Stomach smooth muscle (tissue), 2 donors: ENCODE results near the gene GNAT1.
A peak's percentile ranks its signal among the peaks of the same experiment; 100 is the strongest.

Source experiments
- H3K27ac ChIP-seq: one replicate; pipeline ENCODE4 v1.7.0; 2013; ENCODE audit warnings: mild to moderate bottlenecking, low read length, inconsistent platforms
- H3K27me3 ChIP-seq, 2 donors: one replicate each; pipeline ENCODE4 v1.7.0; 2013; ENCODE audit warnings: low read length in 2 of 2; ENCODE audit not compliant: insufficient read depth in 2 of 2, control insufficient read depth in 1 of 2
- H3K36me3 ChIP-seq, 2 donors: one replicate each; pipeline ENCODE4 v1.7.0; 2013; ENCODE audit warnings: low read length in 2 of 2; ENCODE audit not compliant: control insufficient read depth in 2 of 2, insufficient read depth in 2 of 2
- H3K4me1 ChIP-seq: one replicate; pipeline ENCODE4 v1.7.0; 2013; ENCODE audit warnings: low read length; ENCODE audit not compliant: control insufficient read depth, insufficient read depth
- H3K4me3 ChIP-seq, 2 donors: one replicate each; pipeline ENCODE4 v1.7.0; 2013; ENCODE audit warnings: low read length in 2 of 2
- H3K9ac ChIP-seq, 2 donors: one replicate each; pipeline ENCODE4 v1.7.0; 2013; ENCODE audit warnings: low read length in 2 of 2, mild to moderate bottlenecking in 1 of 2
- H3K9me3 ChIP-seq, 2 donors: one replicate each; pipeline ENCODE4 v1.7.0; 2013; ENCODE audit warnings: low read length in 2 of 2; ENCODE audit not compliant: control insufficient read depth in 2 of 2
- donor health status: healthy.
- donor health status: Pancreatic carcinoma.

Gene GNAT1

DNA sequence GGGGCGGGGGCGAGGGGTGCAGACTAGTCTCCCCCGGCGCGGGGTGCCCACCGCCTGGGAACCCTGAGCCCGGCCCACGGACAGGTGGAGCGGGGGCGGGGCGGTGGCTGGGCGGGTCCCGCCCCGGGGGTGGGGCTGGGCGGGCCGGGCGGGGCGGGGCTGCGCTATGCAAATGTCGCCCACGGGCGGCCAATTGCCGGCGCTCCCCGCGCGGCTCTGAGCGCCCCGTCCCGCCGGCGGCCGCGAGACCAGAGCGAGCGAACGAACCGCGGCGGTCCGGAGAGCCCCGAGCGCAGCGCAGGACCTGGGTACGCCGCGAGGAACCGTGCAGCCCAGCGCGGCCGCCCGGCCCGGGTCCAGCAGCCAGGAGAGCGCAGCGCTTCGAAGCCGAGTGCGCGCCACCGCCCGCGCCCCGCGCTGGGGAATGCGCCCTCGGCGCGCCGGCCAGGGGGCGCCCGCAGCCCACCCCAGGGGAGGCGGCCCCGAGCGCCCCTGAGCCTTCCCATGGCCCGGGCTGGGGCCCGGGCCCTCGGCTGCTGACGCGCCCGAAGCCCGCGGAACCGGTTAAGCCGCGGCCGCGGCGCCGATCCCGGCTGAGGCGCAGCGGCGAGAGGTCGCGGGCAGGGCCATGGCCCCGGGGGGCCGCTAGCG is 36.4 kb upstream of the GNAT1 start, which contains the start of gene SEMA3F:
SEMA3F (plus strand) TSS at position 485 of the 651 bp plus-strand sequence. CDS start 4,299 bp downstream, outside the sequence.
- Histone ChIP-seq H3K36me3 (no peaks in the 10 kb centered on the region), H3K27ac (no peak within 1 kb of the TSS), H3K9ac (peak within 1 kb of the TSS; percentile 36 to 42), H3K4me1 (peaks cover 40% of the 10 kb centered on the region), H3K9me3 (no peaks in the 10 kb centered on the region), H3K27me3 (peaks cover 0 to 5% of the 10 kb centered on the region in 2 donors), H3K4me3 (peak within 1 kb of the TSS; percentile 60 to 71)

DNA sequence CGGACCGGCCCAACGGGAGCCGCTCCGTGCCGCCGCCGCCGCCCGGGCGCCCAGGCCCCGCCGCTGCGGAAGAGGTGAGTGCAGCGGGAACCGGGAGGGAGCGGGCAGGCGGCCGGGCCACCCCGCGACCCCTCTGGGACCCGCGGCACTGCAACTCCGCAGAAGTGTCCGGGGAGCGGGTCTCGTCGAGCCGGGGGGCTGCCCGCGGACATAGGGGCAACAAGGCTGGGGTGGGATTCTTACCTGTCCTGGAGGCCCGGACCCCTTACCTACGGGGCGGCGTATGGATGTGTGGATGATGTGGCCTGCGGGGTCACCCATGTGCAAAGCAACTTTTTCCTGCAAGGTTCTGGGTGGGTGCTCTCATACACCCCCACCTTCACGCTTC is 35.9 kb upstream of the GNAT1 start:
- no peak overlapping the region for H3K27ac ChIP-seq
- no peaks in the 10 kb centered on the region for H3K9me3 ChIP-seq
- no peaks in the 10 kb centered on the region for H3K36me3 ChIP-seq
- peak overlapping the region; percentile 60 to 71 for H3K4me3 ChIP-seq
- peak overlapping the region; percentile 36 to 42 for H3K9ac ChIP-seq
- H3K4me1 ChIP-seq, result peaks cover 45% of the 10 kb centered on the region
- peaks cover 0 to 5% of the 10 kb centered on the region in 2 donors for H3K27me3 ChIP-seq

DNA sequence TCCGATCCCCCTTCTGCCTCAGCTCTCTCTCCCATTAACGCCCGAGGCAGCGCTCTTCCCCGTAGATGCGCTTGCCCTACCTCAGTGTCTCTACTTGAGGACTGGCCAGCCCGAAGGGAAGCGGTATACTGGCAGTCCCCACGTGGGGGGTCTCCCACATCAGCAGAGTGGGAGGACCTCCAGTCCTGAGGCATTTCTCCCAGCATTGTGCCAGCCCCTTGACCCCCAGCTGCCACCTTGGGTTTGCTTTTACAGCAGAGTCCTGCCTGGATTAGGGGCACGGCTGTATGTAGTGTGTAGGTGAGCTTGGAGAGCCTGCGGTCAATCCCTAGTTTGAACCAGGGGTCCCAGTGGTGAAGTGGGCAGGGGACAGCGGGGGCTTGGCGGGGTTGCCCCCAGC is 35.5 kb upstream of the GNAT1 start:
- peaks cover 49% of the 10 kb centered on the region for H3K4me1 ChIP-seq
- H3K36me3 ChIP-seq, result no peaks in the 10 kb centered on the region
- peak overlapping the region; percentile 60 to 71 for H3K4me3 ChIP-seq
- no peaks in the 10 kb centered on the region for H3K9me3 ChIP-seq
- no peak overlapping the region for H3K27ac ChIP-seq
- peaks cover 0 to 5% of the 10 kb centered on the region in 2 donors for H3K27me3 ChIP-seq
- peak overlapping the region; percentile 36 to 42 for H3K9ac ChIP-seq

DNA sequence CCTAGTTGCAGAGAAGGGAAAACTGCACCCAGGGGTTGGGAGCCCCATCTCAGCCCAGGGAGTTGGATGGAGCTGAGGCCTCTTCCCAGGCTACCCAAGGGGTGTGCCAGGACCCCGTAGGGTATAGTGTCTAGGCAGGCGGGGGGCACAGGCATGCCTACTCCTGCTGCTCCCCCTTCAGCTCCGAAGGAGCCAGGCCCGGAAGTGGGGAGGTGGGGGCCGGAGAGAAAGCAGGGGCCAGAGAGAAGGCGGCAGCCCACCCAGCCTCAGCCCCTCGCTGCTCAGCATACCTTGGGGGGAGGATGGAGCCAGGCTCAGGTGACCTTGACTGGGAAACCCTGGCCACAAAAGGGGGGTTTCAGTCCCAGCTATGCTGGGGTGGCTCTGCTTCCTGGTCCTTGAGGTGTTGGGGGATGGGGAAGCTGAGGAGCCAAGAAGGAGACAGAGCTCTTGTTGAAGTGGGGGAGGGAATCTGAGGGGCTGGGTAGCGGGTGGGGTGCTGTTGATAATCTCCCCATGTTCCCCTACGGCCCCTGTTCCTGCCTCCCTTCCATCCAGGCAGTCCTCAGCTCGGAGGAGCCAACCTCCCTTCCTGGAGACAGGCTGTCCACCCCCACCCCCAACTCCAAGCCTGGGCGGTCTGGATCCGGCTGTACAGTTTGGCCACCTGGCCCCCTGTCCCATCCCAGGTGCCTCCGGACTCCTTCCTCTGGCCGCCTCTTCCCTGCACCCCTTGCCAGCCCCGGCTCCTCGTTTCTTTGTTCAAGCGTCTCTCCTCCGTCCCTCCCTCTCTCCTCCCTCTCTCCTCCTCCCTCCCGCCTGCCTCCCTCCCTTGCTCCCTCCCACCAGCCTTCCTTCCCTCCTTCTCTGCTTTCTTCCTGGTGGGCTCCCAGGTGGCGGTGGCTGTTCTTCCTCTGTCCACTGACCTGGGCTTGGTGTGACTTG is 34.6 kb upstream of the GNAT1 start:
- Histone ChIP-seq H3K4me1 (peaks cover 58% of the 10 kb centered on the region), H3K4me3 (peak overlapping the region; percentile 43 to 71), H3K9me3 (no peaks in the 10 kb centered on the region), H3K27ac (no peak overlapping the region), H3K36me3 (no peaks in the 10 kb centered on the region), H3K27me3 (peaks cover 0 to 5% of the 10 kb centered on the region in 2 donors), H3K9ac (peak overlapping the region; percentile 17 to 36)

DNA sequence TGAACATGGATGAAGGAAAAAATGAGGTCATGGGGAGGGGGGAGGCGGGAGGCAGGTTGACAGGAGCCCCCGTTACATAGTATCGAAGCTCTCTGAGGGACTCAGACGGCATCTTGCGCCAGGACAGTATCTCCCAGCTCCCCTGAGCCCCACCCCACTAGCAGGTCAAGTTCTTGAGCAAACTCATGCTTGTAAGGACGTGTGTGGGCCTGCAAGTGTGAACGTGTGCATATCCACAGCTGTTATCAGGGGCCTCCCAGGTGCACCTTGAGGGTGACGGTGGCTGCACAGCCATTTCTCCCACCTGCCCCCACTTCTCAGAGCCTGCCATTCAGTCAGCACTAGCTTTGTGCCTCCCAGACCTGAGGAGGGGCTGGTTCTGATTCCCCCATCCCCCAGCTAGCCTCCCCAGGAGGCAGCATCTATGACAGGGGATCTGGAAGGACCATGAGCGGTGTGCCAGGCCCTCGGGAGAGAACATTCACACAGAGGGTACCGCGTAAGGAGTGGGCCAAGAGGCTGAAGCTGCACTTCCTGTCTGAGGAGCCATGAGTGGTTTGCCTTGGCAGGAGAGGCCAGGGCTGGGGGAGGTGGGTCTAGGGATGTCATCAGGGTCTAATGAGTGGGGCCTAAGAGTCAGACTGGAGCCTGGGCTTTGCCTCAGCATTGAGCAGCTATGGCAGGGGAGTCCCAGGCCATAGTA is 33.4 kb upstream of the GNAT1 start:
- Histone ChIP-seq H3K36me3 (no peaks in the 10 kb centered on the region), H3K27ac (no peak overlapping the region), H3K9me3 (no peaks in the 10 kb centered on the region), H3K9ac (peak overlapping the region in 1 of 2 donors; percentile 21), H3K27me3 (peaks cover 0 to 5% of the 10 kb centered on the region in 2 donors), H3K4me3 (no peak overlapping the region), H3K4me1 (peaks cover 70% of the 10 kb centered on the region)

DNA sequence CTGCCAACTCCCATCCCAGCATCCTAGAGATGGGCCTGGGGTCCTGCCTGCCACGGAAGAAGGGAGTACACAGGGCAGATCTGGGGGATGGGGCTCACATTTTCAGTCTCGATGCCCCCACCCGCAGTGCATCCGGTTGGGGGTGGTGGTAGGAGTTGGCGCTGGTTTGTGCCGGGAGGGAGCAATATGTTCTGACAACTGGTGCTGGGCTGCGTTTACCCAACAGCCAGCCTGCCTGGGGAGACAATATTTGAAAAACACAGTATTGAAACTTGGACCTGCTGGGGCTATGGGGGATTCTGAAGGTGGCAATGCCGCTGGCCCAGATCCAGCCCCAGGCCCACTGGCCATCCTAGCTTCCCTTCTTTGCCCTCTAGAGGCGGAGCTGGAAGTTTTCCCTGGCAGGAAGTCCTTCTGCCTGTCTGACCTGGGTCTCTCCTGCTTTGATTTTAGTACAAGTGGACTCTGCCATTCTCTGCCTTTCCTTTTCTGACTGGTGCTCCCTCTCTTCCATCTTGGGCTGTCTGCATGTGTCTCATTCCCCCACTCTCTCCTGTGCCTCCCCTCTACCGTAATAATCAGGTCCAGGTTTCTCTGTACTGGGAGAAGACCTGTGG is 32.8 kb upstream of the GNAT1 start:
- no peaks in the 10 kb centered on the region for H3K36me3 ChIP-seq
- H3K27me3 ChIP-seq, result peaks cover 0 to 5% of the 10 kb centered on the region in 2 donors
- H3K9ac ChIP-seq, result peak overlapping the region in 1 of 2 donors; percentile 2
- no peak overlapping the region for H3K4me3 ChIP-seq
- no peaks in the 10 kb centered on the region for H3K9me3 ChIP-seq
- peaks cover 76% of the 10 kb centered on the region for H3K4me1 ChIP-seq
- no peak overlapping the region for H3K27ac ChIP-seq

DNA sequence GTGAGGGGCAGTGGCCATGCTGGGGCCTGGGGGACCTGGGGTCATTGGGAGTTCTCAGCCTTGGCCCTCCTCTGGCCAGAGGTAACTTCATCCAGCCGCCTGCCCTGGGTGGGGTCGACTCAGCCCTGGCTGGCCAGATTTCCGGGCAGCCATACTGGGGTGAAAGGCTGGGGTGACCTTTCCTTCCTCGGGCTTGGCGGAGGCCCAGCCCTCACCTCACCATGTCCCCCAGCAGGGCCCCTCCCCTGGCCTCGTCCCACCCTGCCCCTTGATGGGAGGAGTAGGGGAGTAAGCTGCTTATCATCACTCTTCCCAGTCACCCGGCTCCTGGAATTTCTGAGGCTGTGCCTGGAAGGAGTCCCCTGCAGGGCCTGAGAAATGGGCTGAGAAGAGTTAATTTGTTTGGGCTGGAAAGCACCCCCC is 30.8 kb upstream of the GNAT1 start:
- H3K4me1 ChIP-seq, result peaks cover 88% of the 10 kb centered on the region
- H3K4me3 ChIP-seq, result no peak overlapping the region
- no peak overlapping the region for H3K9ac ChIP-seq

DNA sequence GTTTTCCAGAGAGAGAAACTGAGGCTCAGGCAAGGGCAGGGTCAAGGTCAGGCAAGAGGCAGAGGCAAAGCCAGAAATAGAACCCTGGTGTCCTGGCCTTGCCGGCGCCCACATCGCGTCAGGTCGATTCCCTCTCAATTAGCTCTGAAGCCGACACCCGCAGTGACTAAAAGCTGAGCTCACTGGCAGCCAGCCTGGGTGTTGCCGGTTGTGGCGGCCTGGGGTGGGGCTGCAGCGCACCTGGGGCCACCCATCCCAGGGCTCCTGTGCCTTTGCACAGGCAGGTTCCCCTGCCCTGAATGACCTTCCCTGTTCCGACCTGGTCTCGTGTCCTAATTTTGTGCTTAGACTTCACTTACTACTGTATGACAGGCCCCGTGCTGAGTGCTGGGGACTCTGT is 30.1 kb upstream of the GNAT1 start:
- Histone ChIP-seq H3K4me1 (peaks cover 88% of the 10 kb centered on the region), H3K27me3 (no peaks in the 10 kb centered on the region), H3K4me3 (peak overlapping the region in 1 of 2 donors; percentile 44), H3K9me3 (no peaks in the 10 kb centered on the region), H3K36me3 (no peaks in the 10 kb centered on the region), H3K9ac (peak overlapping the region; percentile 13 to 19), H3K27ac (peak overlapping the region; percentile 89)

More for the DNA sequence above, 30.8 kb upstream of the GNAT1 start:
- no peaks in the 10 kb centered on the region for H3K9me3 ChIP-seq
- peak overlapping the region; percentile 89 for H3K27ac ChIP-seq
- no peaks in the 10 kb centered on the region for H3K36me3 ChIP-seq
- peaks cover 0 to 4% of the 10 kb centered on the region in 2 donors for H3K27me3 ChIP-seq

DNA sequence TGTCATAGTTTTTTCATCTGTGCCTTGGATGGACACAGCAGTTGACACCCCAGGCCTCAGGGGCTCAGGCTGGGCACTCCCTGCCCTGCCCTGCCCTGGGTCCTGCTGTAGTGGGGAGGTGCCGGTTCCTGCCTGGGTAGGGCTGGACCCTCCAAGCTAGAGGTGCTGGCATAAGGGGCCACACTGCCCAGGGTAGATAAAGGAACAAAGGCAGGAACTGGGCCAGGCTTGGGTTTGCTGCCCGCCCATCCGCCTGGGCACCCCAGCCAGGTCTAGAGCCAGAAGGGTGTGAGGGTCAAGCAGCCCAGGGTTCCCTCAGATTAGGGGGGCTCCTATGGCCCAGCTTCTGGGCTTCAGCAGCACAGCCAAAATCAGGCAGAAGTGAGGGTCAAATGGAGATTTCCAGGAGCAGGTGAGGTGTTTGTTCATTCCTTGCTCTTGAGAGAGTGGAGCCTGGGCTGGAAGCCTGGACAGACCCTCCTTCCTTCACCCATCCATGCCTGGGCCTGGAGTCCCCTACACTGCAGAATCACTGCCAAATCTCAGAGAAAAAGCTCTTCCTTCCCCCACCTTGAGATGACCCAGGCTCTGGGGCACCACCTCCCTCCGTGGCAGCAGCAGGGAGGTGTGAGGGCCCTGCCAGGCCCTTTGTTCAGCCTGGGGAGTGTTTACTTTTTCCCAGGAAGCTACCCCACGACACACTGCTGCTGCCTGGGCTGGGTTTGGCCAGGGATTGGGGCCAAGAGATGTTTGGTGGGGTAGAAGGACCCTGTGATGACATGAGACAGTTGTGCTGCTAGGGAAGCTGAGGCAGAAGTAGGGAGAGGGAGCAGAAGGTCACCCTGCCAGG is 29.2 kb upstream of the GNAT1 start:
- Histone ChIP-seq H3K9me3 (no peaks in the 10 kb centered on the region), H3K27me3 (no peaks in the 10 kb centered on the region), H3K4me1 (peaks cover 89% of the 10 kb centered on the region), H3K9ac (peak overlapping the region in 1 of 2 donors; percentile 31), H3K27ac (peak overlapping the region; percentile 89), H3K4me3 (no peak overlapping the region), H3K36me3 (no peaks in the 10 kb centered on the region)
